SH-SY5Y (cell line): ENCODE data around the gene SLC38A4.

Experiments used
- GATA2 ChIP-seq: IDR thresholded peaks from 2 replicates; pipeline ENCODE4 v1.6.1; 2011; ENCODE audit warnings: mild to moderate bottlenecking, low read depth, low read length
- GATA3 ChIP-seq: IDR thresholded peaks from 2 replicates; pipeline ENCODE4 v1.6.1; 2011; ENCODE audit warnings: low read depth, mild to moderate bottlenecking, low read length, moderate library complexity

- no peak for TF ChIP-seq GATA2
- no peak for TF ChIP-seq GATA3
Observed at GRCh38 chr12:46847001-46847400, 21.2 kb upstream of the SLC38A4 start.
